ENCODE measurements around the gene CALD1.

CALD1 gene

GRCh38 chr7:134763960-134764359 is 15.5 kb upstream of the CALD1 start:
- H4K8ac ChIP-seq (ENCODE audit: low read depth, low read length) = no peak overlapping the region
- no CpG with 5 or more reads among the region's 1 CpG for WGBS, 2 donors (ENCODE audit: extremely low coverage in 2 of 2, insufficient read length in 2 of 2, insufficient replicate concordance in 1 of 2)
- no peak overlapping the region for H2BK15ac ChIP-seq (ENCODE audit: low read length)
- no peak overlapping the region for H3K27ac ChIP-seq (replicated peaks; ENCODE audit: low read length)
- H3K36me3 ChIP-seq (replicated peaks in 1 of 2; ENCODE audit: control insufficient read depth in 2 of 2, insufficient read depth in 2 of 2, low read length in 2 of 2) = no peaks in the 10 kb centered on the region
- H3K4me1 ChIP-seq (ENCODE audit: control insufficient read depth in 2 of 2, insufficient read depth in 1 of 2, low read depth in 1 of 2, low read length in 2 of 2) = peaks cover 0 to 2% of the 10 kb centered on the region in 2 donors
- H2AFZ ChIP-seq (ENCODE audit: low read length) = no peak overlapping the region
- no peak overlapping the region for H2AK5ac ChIP-seq (ENCODE audit: low read depth, low read length)
- no peaks in the 10 kb centered on the region for H3K9me3 ChIP-seq (replicated peaks in 1 of 2; ENCODE audit: control insufficient read depth in 2 of 2, insufficient read depth in 1 of 2, low read depth in 1 of 2, low read length in 2 of 2)
- no peaks in the 10 kb centered on the region for H3K79me1 ChIP-seq (ENCODE audit: low read depth, low read length)
- H3K23ac ChIP-seq (ENCODE audit: low read depth, low read length, poor library complexity) = no peak overlapping the region
- no peak overlapping the region for H2BK120ac ChIP-seq (ENCODE audit: low read depth, low read length)
- no peak overlapping the region for H3K14ac ChIP-seq (ENCODE audit: low read length)
- H3K27me3 ChIP-seq (ENCODE audit: control insufficient read depth in 3 of 3, insufficient read depth in 3 of 3, low read depth in 1 of 3, low read length in 3 of 3) = peaks cover 0 to 2% (median 0%) of the 10 kb centered on the region in 3 experiments
- no peak overlapping the region for H3K4me2 ChIP-seq (ENCODE audit: insufficient read depth, low read length, poor library complexity, severe bottlenecking)
- H4K91ac ChIP-seq (ENCODE audit: low read depth, low read length, poor library complexity) = no peak overlapping the region
- no peak overlapping the region for H3K9ac ChIP-seq (ENCODE audit: low read depth, low read length, poor library complexity)
- no peak overlapping the region for H3K4ac ChIP-seq (ENCODE audit: low read length)
- no peak overlapping the region for H3K18ac ChIP-seq (ENCODE audit: low read length)
- no peak overlapping the region for H2BK12ac ChIP-seq (ENCODE audit: low read length)
- no peak for DNase-seq (ENCODE audit: low spot score)
- H2BK5ac ChIP-seq (ENCODE audit: low read length) = no peak overlapping the region
- no peak overlapping the region for H3K4me3 ChIP-seq (ENCODE audit: low read length in 2 of 2)

- H3K4me2 ChIP-seq (ENCODE audit: insufficient read depth, low read length, poor library complexity, severe bottlenecking) = no peak overlapping the region
- H3K79me1 ChIP-seq (ENCODE audit: low read depth, low read length) = no peaks in the 10 kb centered on the region
- no peaks in the 10 kb centered on the region for H3K36me3 ChIP-seq (replicated peaks in 1 of 2; ENCODE audit: control insufficient read depth in 2 of 2, insufficient read depth in 2 of 2, low read length in 2 of 2)
- no peak overlapping the region for H3K23ac ChIP-seq (ENCODE audit: low read depth, low read length, poor library complexity)
- peaks cover 0 to 2% of the 10 kb centered on the region in 2 donors for H3K4me1 ChIP-seq (ENCODE audit: control insufficient read depth in 2 of 2, insufficient read depth in 1 of 2, low read depth in 1 of 2, low read length in 2 of 2)
- DNase-seq (ENCODE audit: low spot score) = no peak
- H2BK120ac ChIP-seq (ENCODE audit: low read depth, low read length) = no peak overlapping the region
- no peak overlapping the region for H2AFZ ChIP-seq (ENCODE audit: low read length)
- no CpG with 5 or more reads among the region's 1 CpG for WGBS, 2 donors (ENCODE audit: extremely low coverage in 2 of 2, insufficient read length in 2 of 2, insufficient replicate concordance in 1 of 2)
- H4K91ac ChIP-seq (ENCODE audit: low read depth, low read length, poor library complexity) = no peak overlapping the region
- H2BK5ac ChIP-seq (ENCODE audit: low read length) = no peak overlapping the region
- no peak overlapping the region for H3K14ac ChIP-seq (ENCODE audit: low read length)
- no peak overlapping the region for H2BK15ac ChIP-seq (ENCODE audit: low read length)
- no peak overlapping the region for H3K9ac ChIP-seq (ENCODE audit: low read depth, low read length, poor library complexity)
- H3K9me3 ChIP-seq (replicated peaks in 1 of 2; ENCODE audit: control insufficient read depth in 2 of 2, insufficient read depth in 1 of 2, low read depth in 1 of 2, low read length in 2 of 2) = no peaks in the 10 kb centered on the region
- no peak overlapping the region for H3K4me3 ChIP-seq (ENCODE audit: low read length in 2 of 2)
- H4K8ac ChIP-seq (ENCODE audit: low read depth, low read length) = no peak overlapping the region
- H2AK5ac ChIP-seq (ENCODE audit: low read depth, low read length) = no peak overlapping the region
- no peak overlapping the region for H3K4ac ChIP-seq (ENCODE audit: low read length)
- no peak overlapping the region for H3K27ac ChIP-seq (replicated peaks; ENCODE audit: low read length)
- peaks cover 0 to under 1% (median 0%) of the 10 kb centered on the region in 3 experiments for H3K27me3 ChIP-seq (ENCODE audit: control insufficient read depth in 3 of 3, insufficient read depth in 3 of 3, low read depth in 1 of 3, low read length in 3 of 3)
- no peak overlapping the region for H2BK12ac ChIP-seq (ENCODE audit: low read length)
- H3K18ac ChIP-seq (ENCODE audit: low read length) = no peak overlapping the region
These were observed 15.1 kb upstream of the CALD1 start for GRCh38 chr7:134764365-134764764.

DNA sequence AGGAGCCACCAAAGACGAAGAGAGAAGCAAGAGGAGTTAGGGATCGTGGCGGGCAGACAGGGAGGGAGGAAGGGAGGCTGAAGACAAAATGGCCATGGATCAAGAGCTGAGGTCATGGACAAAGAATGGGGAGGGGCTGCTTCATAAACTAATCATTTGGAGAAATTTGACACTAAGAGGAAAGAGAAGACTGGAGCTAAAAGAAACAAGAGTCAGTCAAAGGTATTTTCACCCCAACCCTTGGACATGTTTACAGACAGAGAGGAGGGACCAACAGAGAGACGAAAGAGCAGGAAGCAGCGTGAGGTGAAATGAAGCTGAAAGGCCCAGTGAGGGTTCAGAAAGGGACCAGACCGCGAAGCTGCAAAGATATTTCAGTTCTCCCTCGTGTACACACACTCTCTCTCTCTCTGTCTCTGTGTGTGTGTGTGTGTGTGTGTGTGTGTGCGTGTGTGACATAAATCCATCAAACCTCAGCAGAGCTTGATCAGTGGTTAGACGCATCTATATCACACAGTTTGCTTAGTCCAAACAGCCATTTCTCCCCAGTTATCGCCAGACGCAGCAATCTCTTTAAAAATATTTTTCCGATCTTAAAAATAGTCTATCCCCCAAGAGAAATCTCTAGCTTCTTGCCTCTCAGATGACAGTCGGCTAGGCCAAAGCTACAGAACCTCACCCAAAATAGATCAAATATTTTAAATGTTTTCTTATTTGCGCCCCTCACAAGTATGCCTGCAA is 12.5 kb upstream of the CALD1 start:
- peaks cover 0 to 1% of the 10 kb centered on the region in 2 donors for H3K4me1 ChIP-seq (ENCODE audit: control insufficient read depth in 2 of 2, insufficient read depth in 1 of 2, low read depth in 1 of 2, low read length in 2 of 2)
- H3K27me3 ChIP-seq (ENCODE audit: control insufficient read depth in 3 of 3, insufficient read depth in 3 of 3, low read depth in 1 of 3, low read length in 3 of 3) = no peaks in the 10 kb centered on the region
- no peaks in the 10 kb centered on the region for H3K9me3 ChIP-seq (replicated peaks in 1 of 2; ENCODE audit: control insufficient read depth in 2 of 2, insufficient read depth in 1 of 2, low read depth in 1 of 2, low read length in 2 of 2)
- no peak overlapping the region for H4K8ac ChIP-seq (ENCODE audit: low read depth, low read length)
- H2BK5ac ChIP-seq (ENCODE audit: low read length) = no peak overlapping the region
- no peak overlapping the region for H4K91ac ChIP-seq (ENCODE audit: low read depth, low read length, poor library complexity)
- H2AK5ac ChIP-seq (ENCODE audit: low read depth, low read length) = no peak overlapping the region
- no peak overlapping the region for H3K14ac ChIP-seq (ENCODE audit: low read length)
- H2BK120ac ChIP-seq (ENCODE audit: low read depth, low read length) = no peak overlapping the region
- no peak overlapping the region for H2BK12ac ChIP-seq (ENCODE audit: low read length)
- no peak overlapping the region for H3K18ac ChIP-seq (ENCODE audit: low read length)
- no peak overlapping the region for H3K9ac ChIP-seq (ENCODE audit: low read depth, low read length, poor library complexity)
- H3K4me3 ChIP-seq (ENCODE audit: low read length in 2 of 2) = no peak overlapping the region
- no CpG with 5 or more reads among the region's 15 CpGs for WGBS, 2 donors (ENCODE audit: extremely low coverage in 2 of 2, insufficient read length in 2 of 2, insufficient replicate concordance in 1 of 2)
- H3K36me3 ChIP-seq (replicated peaks in 1 of 2; ENCODE audit: control insufficient read depth in 2 of 2, insufficient read depth in 2 of 2, low read length in 2 of 2) = no peaks in the 10 kb centered on the region
- no peak overlapping the region for H3K23ac ChIP-seq (ENCODE audit: low read depth, low read length, poor library complexity)
- H3K4me2 ChIP-seq (ENCODE audit: insufficient read depth, low read length, poor library complexity, severe bottlenecking) = no peak overlapping the region
- H3K27ac ChIP-seq (replicated peaks; ENCODE audit: low read length) = no peak overlapping the region
- H3K4ac ChIP-seq (ENCODE audit: low read length) = no peak overlapping the region
- H2AFZ ChIP-seq (ENCODE audit: low read length) = peak overlapping the region; percentile 52
- no peak overlapping the region for H2BK15ac ChIP-seq (ENCODE audit: low read length)
- no peaks in the 10 kb centered on the region for H3K79me1 ChIP-seq (ENCODE audit: low read depth, low read length)
- no peak for DNase-seq (ENCODE audit: low spot score)

- WGBS, 2 donors (ENCODE audit: extremely low coverage in 2 of 2, insufficient read length in 2 of 2, insufficient replicate concordance in 1 of 2) = no CpG with 5 or more reads among the region's 5 CpGs
These were observed 11.8 kb upstream of the CALD1 start for GRCh38 chr7:134767520-134768168.

More at GRCh38 chr7:134767520-134768168, 11.8 kb upstream of the CALD1 start:
- Histone ChIP-seq H2BK12ac (ENCODE audit: low read length) (no peak overlapping the region), H2AK5ac (ENCODE audit: low read depth, low read length) (no peak overlapping the region), H2BK15ac (ENCODE audit: low read length) (no peak overlapping the region), H2AFZ (ENCODE audit: low read length) (no peak overlapping the region), H3K9ac (ENCODE audit: low read depth, low read length, poor library complexity) (no peak overlapping the region), H3K4ac (ENCODE audit: low read length) (no peak overlapping the region), H3K4me3 (ENCODE audit: low read length in 2 of 2) (no peak overlapping the region), H2BK120ac (ENCODE audit: low read depth, low read length) (no peak overlapping the region), H3K4me2 (ENCODE audit: insufficient read depth, low read length, poor library complexity, severe bottlenecking) (no peak overlapping the region), H3K23ac (ENCODE audit: low read depth, low read length, poor library complexity) (no peak overlapping the region), H4K91ac (ENCODE audit: low read depth, low read length, poor library complexity) (no peak overlapping the region), H3K79me1 (ENCODE audit: low read depth, low read length) (no peaks in the 10 kb centered on the region), H3K27me3 (ENCODE audit: control insufficient read depth in 3 of 3, insufficient read depth in 3 of 3, low read depth in 1 of 3, low read length in 3 of 3) (no peaks in the 10 kb centered on the region), H3K9me3 (replicated peaks in 1 of 2; ENCODE audit: control insufficient read depth in 2 of 2, insufficient read depth in 1 of 2, low read depth in 1 of 2, low read length in 2 of 2) (no peaks in the 10 kb centered on the region), H2BK5ac (ENCODE audit: low read length) (no peak overlapping the region), H3K4me1 (ENCODE audit: control insufficient read depth in 2 of 2, insufficient read depth in 1 of 2, low read depth in 1 of 2, low read length in 2 of 2) (peaks cover 0 to 1% of the 10 kb centered on the region in 2 donors), H4K8ac (ENCODE audit: low read depth, low read length) (no peak overlapping the region), H3K18ac (ENCODE audit: low read length) (no peak overlapping the region), H3K27ac (replicated peaks; ENCODE audit: low read length) (no peak overlapping the region), H3K14ac (ENCODE audit: low read length) (no peak overlapping the region), H3K36me3 (replicated peaks in 1 of 2; ENCODE audit: control insufficient read depth in 2 of 2, insufficient read depth in 2 of 2, low read length in 2 of 2) (no peaks in the 10 kb centered on the region)
- DNase-seq (ENCODE audit: low spot score) = no peak

Measured in neuronal stem cell (in vitro differentiated cells).